AG09309 (cell line): ENCODE measurements around the gene FERMT2.
A peak's percentile ranks its signal among the peaks of the same experiment; 100 is the strongest.

ENCODE experiments used
- DNase-seq: peaks from one replicate; pipeline ENCODE4 v3.0.0-alpha.2; 2010; ENCODE audit warnings: low read depth
- H3K4me3 ChIP-seq: 2 replicates; pipeline ENCODE4 v1.5.1; 2011; ENCODE audit warnings: mild to moderate bottlenecking, low read depth, low read length, moderate library complexity; ENCODE audit not compliant: control insufficient read depth
- TF ChIP-seq, protein P1 (sequence below): IDR thresholded peaks from 2 replicates; pipeline ENCODE4 v1.5.1; 2011; ENCODE audit warnings: mild to moderate bottlenecking, low read depth, low read length, inconsistent platforms; ENCODE audit not compliant: insufficient read depth, control insufficient read depth; ENCODE audit errors: missing control alignments

Gene FERMT2

DNA sequence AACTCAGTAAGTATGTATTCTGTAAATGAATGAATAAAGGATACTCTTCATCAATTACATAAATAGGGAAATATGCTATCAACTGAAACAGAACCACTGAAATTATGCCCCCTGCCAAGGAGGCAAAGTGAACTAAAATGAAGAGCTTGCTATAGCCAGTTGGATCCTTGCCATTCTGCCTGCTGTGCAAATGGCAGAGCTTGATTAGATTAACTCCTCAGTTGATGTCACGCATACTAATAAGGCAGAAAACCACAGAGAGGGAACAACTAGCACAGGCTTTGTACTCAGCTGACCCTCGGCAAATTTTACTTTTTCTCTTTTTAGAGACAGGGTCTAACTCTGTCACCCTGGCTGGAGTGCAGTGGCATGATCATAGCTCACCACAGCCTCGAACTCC, 36.7 kb upstream of the FERMT2 start:
- no peak overlapping the region for H3K4me3 ChIP-seq
- TF ChIP-seq, protein P1, sequence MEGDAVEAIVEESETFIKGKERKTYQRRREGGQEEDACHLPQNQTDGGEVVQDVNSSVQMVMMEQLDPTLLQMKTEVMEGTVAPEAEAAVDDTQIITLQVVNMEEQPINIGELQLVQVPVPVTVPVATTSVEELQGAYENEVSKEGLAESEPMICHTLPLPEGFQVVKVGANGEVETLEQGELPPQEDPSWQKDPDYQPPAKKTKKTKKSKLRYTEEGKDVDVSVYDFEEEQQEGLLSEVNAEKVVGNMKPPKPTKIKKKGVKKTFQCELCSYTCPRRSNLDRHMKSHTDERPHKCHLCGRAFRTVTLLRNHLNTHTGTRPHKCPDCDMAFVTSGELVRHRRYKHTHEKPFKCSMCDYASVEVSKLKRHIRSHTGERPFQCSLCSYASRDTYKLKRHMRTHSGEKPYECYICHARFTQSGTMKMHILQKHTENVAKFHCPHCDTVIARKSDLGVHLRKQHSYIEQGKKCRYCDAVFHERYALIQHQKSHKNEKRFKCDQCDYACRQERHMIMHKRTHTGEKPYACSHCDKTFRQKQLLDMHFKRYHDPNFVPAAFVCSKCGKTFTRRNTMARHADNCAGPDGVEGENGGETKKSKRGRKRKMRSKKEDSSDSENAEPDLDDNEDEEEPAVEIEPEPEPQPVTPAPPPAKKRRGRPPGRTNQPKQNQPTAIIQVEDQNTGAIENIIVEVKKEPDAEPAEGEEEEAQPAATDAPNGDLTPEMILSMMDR: no peak
- DNase-seq: no peak

GRCh38 chr14:52987042-52987441, 36.2 kb upstream of the FERMT2 start:
- TF ChIP-seq, protein P1: no peak
- DNase-seq: no peak
- H3K4me3 ChIP-seq: no peak overlapping the region

DNA sequence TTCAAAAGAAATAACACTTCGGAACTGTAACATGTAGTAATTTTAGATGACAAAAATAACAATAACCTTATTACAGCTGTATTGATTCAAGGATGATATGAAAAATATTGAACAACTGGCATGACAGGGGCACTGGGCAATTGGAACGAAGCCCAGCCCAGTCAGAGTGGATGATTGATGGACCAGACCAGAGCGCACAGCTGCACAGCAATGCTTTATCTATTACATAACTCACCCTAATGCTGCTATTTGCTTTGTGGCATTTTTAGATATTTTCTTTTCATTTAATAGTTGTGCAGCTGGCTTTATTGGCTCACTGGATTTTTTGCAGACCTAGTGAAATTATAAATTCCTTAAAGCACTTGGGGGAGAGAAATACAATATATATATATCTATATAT, 26.9 kb upstream of the FERMT2 start:
- DNase-seq: no peak

DNA sequence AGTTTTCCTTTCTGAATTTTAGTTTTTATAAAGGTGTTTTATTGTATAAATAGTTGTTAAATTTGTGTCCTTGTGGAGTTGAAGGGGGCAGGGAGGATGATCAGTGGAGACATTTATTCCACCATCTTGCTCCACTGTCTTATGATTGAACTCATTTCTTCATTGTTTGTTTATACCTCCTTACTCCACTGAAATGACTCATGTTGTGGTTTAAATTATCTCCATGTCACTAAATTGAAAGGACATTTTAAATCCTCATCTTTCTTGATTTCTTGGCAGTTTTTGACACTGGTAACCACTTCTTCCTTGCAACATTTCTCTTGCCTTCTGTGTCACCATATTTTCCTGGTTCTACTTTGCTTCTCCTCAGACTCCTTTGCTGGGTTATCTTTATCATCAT, 23.6 kb upstream of the FERMT2 start:
- TF ChIP-seq, protein P1: no peak
- no peak overlapping the region for H3K4me3 ChIP-seq
- no peak for DNase-seq

More for the DNA sequence above, 26.9 kb upstream of the FERMT2 start:
- TF ChIP-seq, protein P1: no peak
- no peak overlapping the region for H3K4me3 ChIP-seq

DNA sequence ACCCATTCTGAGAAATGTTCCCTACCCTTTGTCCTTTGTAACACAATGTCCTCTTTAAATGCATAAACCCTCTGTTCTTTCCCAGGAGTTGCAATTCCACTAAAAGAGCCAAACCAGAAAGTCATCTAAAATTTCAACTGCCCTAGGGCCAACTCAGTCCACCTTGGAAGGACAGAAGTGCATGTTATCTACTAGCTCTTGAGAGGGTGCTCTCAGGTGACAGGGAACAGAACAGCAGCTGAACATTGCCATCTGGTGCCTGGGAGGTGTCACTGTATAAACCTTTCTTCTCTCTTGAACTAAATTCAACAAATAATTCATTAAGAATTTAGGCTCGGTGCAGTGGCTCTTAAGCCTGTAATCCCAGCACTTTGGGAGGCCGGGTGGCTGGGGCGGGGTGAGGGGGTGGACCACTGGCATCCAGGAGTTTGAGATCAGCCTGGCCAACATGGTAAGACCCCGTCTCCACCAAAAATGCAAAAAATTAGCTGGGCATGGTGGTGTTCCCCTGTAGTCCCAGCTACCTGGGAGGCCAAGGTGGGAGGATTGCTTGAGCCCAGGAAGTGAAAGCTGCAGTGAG, 10.3 kb upstream of the FERMT2 start:
- DNase-seq: no peak
- no peak overlapping the region for H3K4me3 ChIP-seq
- TF ChIP-seq, protein P1: peak; percentile 60

- DNase-seq: no peak
- TF ChIP-seq, protein P1: no peak
- H3K4me3 ChIP-seq: no peak overlapping the region
These were observed 9.8 kb upstream of the FERMT2 start for GRCh38 chr14:52960627-52961026.
